ENCODE measurements around the gene ARMC5. TPM values are rescaled to one million over a fixed set of nuclear protein-coding genes. Genes with fewer than 3 reads are reported as not detected.
"Not testable (repeated sequence)": the region's sequence is repeated elsewhere in the genome, so short reads cannot be mapped to it uniquely, and the experiment has no call there.

ARMC5 gene
- total RNA-seq, 2 donors from 2014 or later: 4.2 to 13.2 TPM

DNA sequence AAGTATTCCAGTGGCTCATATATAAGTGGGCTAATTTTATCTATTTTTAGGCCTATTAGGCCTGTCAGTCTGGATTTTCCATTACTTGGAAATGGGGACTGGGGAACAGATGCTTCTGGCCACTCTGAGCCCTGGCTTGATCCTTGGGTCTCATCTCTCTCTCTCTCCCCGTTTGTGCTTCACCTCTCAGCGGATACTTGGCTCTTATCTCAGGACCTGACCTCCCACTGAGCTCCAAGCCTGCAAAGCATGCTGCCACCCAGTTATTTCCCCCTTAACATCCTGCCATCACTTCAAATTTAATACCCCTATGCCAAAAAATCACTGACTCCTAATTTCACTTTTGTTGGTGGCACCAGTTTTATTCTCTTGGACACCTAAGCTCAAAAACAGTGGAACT lies 20.9 kb upstream of the ARMC5 start:
- no peaks in the 10 kb centered on the region for H3K9me3 ChIP-seq
- no peak for DNase-seq
- 45 to 47% methylated on average over 2 of the region's 2 CpGs for WGBS, 2 donors
- H3K36me3 ChIP-seq (replicated peaks in 1 of 2; ENCODE audit: insufficient read depth in 1 of 2, low read depth in 2 of 2): no peaks in the 10 kb centered on the region
- H3K4me3 ChIP-seq: no peak overlapping the region
- H3K27me3 ChIP-seq: no peaks in the 10 kb centered on the region
- no peak overlapping the region for H3K27ac ChIP-seq
- peaks cover 8% of the 10 kb centered on the region for H3K4me1 ChIP-seq
- intact Hi-C loops (cut with DNase I): loop anchor here (5.0 kb wide), 1 partner anchor 456 kb away; no protein-coding TSS in a partner anchor
- no peak for ATAC-seq
- no peak for TF ChIP-seq POLR2A (IDR thresholded peaks at IDR 0.05)
- TF ChIP-seq, protein P1, sequence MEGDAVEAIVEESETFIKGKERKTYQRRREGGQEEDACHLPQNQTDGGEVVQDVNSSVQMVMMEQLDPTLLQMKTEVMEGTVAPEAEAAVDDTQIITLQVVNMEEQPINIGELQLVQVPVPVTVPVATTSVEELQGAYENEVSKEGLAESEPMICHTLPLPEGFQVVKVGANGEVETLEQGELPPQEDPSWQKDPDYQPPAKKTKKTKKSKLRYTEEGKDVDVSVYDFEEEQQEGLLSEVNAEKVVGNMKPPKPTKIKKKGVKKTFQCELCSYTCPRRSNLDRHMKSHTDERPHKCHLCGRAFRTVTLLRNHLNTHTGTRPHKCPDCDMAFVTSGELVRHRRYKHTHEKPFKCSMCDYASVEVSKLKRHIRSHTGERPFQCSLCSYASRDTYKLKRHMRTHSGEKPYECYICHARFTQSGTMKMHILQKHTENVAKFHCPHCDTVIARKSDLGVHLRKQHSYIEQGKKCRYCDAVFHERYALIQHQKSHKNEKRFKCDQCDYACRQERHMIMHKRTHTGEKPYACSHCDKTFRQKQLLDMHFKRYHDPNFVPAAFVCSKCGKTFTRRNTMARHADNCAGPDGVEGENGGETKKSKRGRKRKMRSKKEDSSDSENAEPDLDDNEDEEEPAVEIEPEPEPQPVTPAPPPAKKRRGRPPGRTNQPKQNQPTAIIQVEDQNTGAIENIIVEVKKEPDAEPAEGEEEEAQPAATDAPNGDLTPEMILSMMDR (IDR thresholded peaks at IDR 0.05): no peak

DNA sequence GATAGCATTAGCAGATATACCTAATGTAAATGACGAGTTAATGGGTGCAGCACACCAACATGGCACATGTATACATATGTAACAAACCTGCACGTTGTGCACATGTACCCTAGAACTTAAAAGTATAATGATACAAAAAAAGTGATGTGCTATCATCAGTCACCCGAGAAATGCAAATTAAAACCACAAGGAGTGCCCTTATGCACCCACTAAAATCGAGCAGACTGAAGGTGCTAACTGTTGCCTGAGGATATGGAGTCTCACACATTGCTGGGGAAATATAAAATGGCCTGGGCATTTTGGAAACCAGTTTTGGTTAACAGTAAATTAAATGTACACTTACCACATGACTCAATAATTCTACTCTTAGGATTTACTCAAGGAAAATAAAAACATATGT lies 20.3 kb upstream of the ARMC5 start:
- WGBS, 2 donors: 58 to 61% methylated on average over 4 of the region's 4 CpGs
- not testable (repeated sequence) for H3K4me3 ChIP-seq; H3K4me1 ChIP-seq; H3K27ac ChIP-seq; H3K36me3 ChIP-seq (replicated peaks in 1 of 2; ENCODE audit: insufficient read depth in 1 of 2, low read depth in 2 of 2); H3K27me3 ChIP-seq; H3K9me3 ChIP-seq; DNase-seq; ATAC-seq
- intact Hi-C loops (cut with DNase I): loop anchor here (5.0 kb wide), 1 partner anchor 457 kb away; no protein-coding TSS in a partner anchor

DNA sequence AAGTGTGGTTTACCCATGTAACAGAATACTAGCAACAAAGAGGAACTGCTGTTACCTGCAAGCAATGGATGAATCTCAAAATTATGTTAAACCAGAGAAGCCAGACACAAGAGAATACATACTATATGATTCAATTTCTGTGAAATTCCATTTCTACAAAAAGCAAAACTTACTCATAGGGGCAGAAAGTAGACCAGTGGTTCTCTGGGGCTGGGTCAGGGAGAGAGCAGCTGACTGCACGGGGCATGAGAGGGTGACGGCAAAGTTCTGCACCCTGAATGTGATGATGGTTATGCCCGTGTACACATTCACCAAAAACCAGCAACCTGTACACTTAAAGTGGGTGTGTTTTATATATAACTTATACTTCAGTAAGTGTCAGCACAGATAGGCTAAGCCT lies 19.8 kb upstream of the ARMC5 start:
- Histone ChIP-seq H3K4me1 (peaks cover 8% of the 10 kb centered on the region), H3K36me3 (replicated peaks in 1 of 2; ENCODE audit: insufficient read depth in 1 of 2, low read depth in 2 of 2) (no peaks in the 10 kb centered on the region), H3K9me3 (no peaks in the 10 kb centered on the region), H3K27me3 (no peaks in the 10 kb centered on the region), H3K27ac (no peak overlapping the region), H3K4me3 (no peak overlapping the region)
- intact Hi-C loops (cut with DNase I): loop anchor here (5.0 kb wide), 1 partner anchor 457 kb away; no protein-coding TSS in a partner anchor
- no peak for DNase-seq
- TF ChIP-seq, protein P1 (IDR thresholded peaks at IDR 0.05): no peak
- no peak for TF ChIP-seq POLR2A (IDR thresholded peaks at IDR 0.05)
- WGBS, 2 donors: 77 to 86% methylated on average over 3 of the region's 3 CpGs
- no peak for ATAC-seq

DNA sequence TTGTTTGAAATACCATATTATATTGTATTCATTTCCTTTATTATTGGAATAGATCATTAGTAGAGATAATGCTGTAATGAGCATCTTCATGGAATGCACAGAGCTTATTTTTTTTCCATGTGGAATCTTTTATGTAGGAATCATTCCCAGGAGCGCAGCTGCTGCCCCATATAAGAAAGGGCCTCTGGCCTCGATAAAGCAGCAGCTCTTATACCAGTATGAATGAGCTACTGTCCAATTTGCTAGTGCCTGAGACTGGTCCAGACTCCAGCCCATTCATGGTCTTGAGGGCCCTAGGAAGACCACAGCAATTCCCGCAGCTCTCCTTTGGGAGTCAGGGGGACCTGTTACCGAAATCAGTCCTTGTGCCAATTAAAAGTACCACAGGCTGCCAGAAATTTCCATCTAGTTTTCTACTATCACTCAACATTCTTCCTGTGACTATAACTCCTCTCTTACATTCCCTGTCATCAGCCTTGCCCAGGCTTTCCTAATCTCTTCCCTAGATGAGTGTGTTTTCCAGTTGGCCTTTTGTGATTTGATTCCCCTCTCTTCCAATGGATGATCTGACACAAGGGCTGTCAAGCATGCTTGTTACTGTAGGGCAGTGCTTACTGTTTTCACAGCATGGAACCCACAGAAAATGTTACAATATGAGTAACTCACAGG lies 18.7 kb upstream of the ARMC5 start:
- Histone ChIP-seq H3K4me1 (peaks cover 8% of the 10 kb centered on the region), H3K9me3 (no peaks in the 10 kb centered on the region), H3K27me3 (no peaks in the 10 kb centered on the region), H3K4me3 (no peak overlapping the region), H3K27ac (no peak overlapping the region), H3K36me3 (replicated peaks in 1 of 2; ENCODE audit: insufficient read depth in 1 of 2, low read depth in 2 of 2) (no peaks in the 10 kb centered on the region)
- ATAC-seq: no peak
- no peak for DNase-seq
- 63 to 73% methylated on average over 4 of the region's 4 CpGs for WGBS, 2 donors
- intact Hi-C loops (cut with DNase I): no loop called here
- TF ChIP-seq POLR2A (IDR thresholded peaks at IDR 0.05): no peak
- TF ChIP-seq, protein P1 (IDR thresholded peaks at IDR 0.05): no peak

DNA sequence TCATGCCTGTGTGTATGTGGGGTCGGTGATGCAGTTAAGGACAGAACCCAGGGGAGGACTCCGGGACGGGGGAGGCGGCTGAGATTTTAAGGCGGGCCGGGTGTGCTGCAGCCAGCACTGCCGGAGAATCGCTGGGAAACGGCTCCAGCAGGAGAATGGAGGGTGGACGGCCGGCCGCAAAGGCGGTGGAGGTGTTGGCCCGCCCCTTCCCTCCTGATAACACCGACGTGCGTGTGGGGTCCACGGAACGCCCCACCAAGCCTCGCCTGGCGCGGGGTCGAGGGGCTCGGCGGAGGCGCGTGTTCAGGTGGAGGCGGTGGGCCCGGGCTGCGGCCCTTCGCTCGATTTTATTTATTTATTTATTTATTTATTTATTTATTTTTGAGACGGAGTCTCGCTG lies 17.3 kb upstream of the ARMC5 start:
- peaks cover 8% of the 10 kb centered on the region for H3K4me1 ChIP-seq
- no peaks in the 10 kb centered on the region for H3K36me3 ChIP-seq (replicated peaks in 1 of 2; ENCODE audit: insufficient read depth in 1 of 2, low read depth in 2 of 2)
- H3K9me3 ChIP-seq: no peaks in the 10 kb centered on the region
- H3K27me3 ChIP-seq: no peaks in the 10 kb centered on the region
- 58 to 71% methylated on average over 33 to 34 of the region's 34 CpGs for WGBS, 2 donors
- peak overlapping the region; percentile 41 to 60 for H3K4me3 ChIP-seq
- peak in 1 of 4 donors; percentile 35 for DNase-seq
- no peak for ATAC-seq
- peak overlapping the region in 3 of 4 donors; percentile 91 to 94 (median 92) for H3K27ac ChIP-seq
- TF ChIP-seq POLR2A (IDR thresholded peaks at IDR 0.05): no peak
- TF ChIP-seq, protein P1 (IDR thresholded peaks at IDR 0.05): no peak
- intact Hi-C loops (cut with DNase I): no loop called here

DNA sequence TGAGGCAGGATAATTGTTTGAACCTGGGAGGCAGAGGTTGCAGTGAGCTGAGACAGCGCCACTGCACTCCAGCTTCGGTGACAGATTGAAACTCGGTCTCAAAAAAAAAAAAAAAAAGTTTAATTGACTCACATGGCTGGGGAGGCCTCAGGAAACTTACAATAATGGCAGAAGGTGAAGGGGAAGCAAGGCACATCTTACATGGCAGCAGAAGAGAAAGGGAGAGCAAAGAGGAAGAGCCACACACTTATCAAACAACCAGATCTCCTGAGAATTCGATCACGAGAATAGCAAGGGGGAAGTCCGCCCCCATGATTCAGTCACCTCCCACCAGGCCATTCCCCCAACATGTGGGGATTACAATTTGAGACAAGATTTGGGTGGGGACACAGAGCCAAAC lies 13.4 kb upstream of the ARMC5 start:
- H3K4me1 ChIP-seq; H3K9me3 ChIP-seq; ATAC-seq; H3K36me3 ChIP-seq (replicated peaks in 1 of 2; ENCODE audit: insufficient read depth in 1 of 2, low read depth in 2 of 2); H3K27me3 ChIP-seq; DNase-seq; intact Hi-C loops (cut with DNase I); H3K4me3 ChIP-seq; H3K27ac ChIP-seq: not testable (repeated sequence)
- 67 to 78% methylated on average over 6 of the region's 6 CpGs for WGBS, 2 donors

Data from body of pancreas (tissue), 4 donors.